Activated naive CD8-positive, alpha-beta T cell treated with anti-CD3 and anti-CD28 coated beads, Interleukin-2, amount 50 U/mL, for 16 hours (primary cell): ENCODE measurements around the gene PDCD11.

Experiments
- DNase-seq: peaks from one replicate; pipeline ENCODE4 v3.0.0-alpha.2; 2020; ENCODE audit warnings: low read depth, low spot score

Gene PDCD11

DNA sequence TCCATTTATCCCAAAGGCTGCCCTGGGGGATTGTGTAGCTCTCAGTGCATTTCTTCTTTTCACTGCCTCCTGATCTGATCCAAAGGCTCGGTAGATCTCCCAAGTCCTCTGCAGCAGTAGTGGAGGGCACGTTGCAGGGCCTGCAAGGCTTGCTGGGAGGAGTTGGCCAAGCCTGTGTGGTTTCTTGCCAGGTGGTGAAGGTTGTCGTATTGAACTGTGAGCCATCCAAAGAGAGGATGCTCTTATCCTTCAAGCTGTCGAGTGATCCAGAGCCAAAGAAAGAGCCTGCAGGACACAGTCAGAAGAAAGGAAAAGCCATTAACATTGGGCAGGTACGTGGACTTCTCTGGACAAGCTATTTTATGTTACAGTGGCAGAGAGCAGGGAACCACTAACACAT is 21.2 kb downstream of the PDCD11 start:
- DNase-seq = no peak

DNA sequence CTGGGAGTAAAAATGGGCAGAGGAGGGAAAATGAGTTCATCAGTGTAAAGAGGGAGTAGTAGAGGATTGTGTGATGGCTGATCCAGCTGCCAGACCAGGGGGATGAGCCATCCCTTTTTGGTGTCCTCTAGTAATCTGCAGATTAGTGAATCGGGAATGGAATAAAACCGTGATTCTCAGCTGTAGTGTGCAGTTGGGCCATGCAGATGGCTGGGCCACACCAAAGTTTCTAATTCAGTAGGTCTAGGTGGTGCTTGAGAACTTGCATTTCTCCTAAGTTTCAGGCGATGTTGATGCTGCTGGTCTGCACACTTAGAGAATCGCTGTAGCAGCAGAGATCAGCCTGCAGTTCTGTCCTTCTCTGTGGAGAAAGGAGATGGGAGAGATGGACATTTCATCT is 22.7 kb downstream of the PDCD11 start:
- DNase-seq = no peak

DNA sequence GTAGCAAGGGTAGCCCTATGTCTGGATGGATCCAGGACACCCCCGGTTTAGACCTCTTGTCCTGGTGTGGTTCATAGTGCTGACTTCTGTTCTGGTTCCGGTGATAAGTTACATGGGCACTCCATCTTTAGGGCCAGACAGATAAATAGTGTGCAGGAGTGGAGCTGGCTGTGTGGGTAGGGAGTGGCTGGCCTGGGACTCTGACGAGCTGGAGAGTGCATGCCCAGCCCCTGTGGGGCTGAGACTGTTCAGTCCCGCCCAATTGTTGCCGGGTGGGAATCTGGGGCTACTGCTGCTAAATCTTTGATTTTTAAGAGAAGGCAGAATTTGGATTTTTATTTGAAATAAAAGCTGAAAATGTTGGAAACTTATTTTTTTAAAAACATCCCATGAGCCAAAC is 27.3 kb downstream of the PDCD11 start:
- no peak for DNase-seq

DNA sequence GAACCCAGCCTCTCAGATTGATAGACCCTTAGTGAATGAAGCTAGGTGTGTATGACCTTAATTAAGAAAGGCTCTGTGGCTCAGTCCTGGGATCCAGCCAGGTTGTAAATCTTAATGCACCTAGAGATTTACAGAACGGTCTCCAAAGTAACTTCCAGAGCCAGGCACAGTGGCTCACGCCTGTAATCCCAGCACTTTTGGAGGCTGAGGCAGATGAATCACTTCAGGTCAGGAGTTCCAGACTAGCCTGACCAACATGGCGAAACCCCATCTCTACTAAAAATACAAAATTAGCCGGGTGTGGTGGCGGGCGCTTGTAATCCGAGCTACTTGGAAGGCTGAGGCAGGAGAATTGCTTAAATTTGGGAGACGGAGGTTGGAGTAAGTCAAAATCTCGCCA is 31.4 kb downstream of the PDCD11 start:
- DNase-seq = no peak

DNA sequence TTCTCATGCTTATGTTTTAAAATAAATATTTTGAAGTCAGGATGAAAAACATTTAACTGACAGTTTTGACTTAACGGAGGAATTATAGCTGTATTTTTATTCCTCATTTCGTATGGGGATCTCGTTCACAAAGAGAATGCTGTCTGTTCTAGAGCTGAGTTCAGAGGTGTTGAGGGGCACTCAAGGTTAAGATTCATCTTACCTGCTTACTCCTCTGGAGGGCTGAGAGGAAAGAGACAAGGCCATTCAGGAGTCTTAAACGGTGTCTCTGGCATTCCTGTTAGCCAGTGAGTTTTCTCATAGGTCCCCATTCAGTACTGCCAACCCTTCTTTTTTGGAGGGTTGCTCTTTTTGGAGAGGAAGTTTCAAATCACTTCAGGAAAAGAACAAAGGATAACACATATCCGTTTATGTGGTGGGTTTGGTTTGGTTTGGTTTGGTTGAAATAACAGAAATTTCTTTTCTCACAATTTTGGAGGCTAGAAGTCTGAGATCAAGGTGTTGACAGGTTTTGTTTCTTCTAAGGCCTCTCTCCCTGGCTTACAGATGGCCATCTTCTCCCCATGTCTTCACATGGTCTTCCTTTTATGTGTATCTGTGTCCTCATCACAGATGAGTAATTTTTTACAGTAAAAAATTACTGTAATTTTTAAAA is 32.7 kb downstream of the PDCD11 start:
- no peak for DNase-seq

DNA sequence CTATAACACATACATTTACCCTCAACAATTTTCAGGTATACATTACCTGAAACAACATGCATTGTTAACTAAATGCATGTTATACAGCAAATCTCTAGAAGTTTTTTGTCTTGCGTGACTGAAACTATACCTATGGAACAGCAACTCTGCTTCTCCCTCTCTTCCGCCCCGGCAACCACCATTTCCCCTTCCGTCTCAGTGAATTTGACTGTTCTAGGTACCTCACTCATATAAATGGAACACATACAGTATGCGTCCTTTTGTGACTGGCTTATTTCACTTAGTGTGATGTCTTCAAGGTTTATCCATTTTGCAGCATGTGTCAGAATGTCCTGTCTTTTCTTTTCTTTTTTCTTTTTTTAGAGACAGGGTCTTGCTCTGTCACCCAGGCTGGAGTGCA is 33.2 kb downstream of the PDCD11 start:
- DNase-seq = no peak

DNA sequence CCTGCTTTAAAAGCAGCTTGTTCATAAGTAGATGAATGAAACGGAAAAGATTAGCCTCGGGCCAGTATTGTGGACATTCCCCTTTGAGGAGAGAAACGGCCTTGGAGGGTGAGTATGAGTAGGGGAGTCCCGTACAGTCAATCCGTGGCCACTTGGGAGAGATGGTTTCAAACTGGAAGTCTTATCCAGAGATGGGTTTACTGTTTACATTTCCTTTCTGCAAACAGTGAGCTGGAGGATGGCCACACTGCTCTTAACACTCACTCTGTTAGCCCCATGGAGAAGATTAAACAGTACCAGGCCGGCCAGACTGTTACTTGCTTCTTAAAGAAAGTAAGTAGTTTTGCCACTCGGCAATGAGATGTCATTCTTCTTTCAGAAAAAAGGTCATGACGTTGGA is 35.5 kb downstream of the PDCD11 start:
- no peak for DNase-seq

DNA sequence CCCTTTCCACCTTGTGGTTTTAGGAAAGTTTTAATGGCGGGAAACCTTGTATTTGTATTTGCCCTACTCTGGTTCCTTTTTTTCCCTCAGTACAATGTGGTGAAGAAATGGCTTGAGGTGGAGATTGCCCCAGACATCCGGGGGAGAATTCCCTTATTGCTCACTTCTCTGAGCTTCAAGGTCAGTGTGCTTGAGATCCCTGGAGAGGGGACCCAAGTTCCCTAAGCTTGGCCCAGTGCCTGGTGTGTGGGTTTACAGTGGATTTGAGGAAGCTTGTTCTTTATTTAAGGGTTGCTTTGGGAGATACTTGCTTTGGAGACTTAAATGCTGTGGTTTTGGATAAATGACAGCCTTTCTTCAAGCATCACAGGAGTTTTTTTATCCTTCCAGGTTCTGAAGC is 37.4 kb downstream of the PDCD11 start:
- DNase-seq = no peak

DNA sequence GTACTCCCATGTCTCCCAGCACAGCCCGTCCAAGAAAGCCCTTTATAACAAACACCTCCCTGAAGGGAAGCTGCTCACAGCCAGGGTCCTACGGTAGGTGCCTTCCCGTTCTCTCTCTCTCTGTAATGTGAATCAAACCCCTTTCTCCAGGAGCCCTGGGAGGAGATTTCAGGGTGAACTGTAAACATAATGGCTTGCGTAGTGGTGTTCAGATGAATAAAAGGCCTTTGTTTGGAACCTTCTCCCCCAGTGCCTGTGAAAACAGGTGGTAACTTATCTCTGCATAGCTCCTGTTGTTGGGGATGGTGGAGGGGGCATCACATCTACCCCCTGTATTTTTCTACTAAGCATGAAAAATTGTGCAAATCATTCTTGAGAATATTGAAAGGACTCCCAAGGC is 43.4 kb downstream of the PDCD11 start:
- no peak for DNase-seq

DNA sequence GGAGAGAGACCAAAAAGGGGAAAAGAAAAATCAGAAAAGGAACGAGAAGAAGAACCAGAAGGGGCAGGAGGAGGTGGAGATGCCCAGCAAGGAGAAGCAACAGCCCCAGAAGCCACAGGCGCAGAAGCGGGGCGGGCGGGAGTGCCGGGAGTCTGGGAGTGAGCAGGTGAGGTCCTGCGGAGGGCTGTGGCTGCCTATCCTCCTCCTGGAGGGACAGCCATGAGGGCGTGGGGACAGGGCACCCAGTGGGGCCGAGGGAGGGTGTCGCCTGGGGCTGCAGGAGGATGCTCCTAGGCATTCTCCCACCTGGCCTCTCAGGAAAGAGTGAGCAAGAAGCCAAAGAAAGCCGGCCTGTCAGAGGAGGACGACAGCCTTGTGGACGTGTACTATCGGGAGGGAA is 44.0 kb downstream of the PDCD11 start:
- no peak for DNase-seq

DNA sequence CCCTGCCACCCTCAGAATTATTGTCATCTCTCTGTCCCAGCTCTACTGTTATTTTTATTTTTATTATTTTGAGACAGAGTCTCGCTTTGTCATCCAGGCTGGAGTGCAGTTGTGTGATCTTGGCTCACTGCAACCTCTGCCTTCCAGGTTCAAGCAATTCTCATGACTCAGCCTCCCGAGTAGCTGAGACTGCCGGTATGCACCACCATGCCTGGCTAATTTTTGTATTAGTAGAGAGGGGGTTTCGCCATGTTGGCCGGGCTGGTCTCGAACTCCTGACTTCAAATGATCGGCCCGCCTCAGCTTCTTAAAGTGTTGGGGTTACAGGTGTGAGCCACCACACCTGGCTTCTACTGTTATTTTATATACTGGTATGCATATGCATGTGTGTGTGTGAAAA is 44.8 kb downstream of the PDCD11 start:
- no peak for DNase-seq

DNA sequence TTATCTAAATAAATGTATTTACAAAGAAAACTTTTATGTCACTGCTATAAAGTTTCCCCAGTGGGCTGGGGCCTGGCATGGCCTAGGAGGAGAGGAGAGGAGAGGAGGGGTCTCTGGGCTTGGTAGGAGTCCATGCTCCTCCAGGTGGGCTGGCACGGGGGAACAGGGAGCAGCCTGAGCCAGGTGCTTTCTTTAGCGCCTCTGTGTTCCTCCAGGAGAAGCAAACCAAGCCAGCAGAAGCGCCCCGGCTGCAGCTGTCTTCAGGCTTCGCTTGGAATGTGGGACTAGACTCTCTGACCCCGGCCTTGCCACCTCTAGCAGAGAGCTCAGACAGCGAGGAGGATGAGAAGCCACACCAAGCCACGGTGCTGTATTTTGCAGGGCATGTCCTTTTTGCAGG is 45.2 kb downstream of the PDCD11 start:
- DNase-seq = no peak

DNA sequence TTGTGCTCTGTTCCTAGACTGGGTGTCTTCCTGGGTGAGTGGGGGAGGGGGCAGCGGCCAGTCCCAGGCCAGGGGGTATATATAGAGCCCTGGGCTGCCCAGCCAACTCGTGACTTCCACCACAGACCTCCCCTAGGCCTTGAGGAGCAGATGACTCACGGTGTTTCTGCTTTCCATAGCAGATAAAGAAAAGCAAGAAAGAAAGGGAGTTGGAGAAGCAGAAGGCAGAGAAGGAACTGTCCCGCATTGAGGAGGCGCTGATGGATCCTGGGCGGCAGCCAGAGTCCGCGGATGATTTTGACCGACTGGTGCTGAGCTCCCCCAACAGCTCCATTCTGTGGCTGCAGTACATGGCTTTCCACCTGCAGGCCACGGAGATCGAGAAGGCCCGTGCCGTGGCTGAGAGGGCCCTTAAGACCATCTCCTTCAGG is 45.6 kb downstream of the PDCD11 start:
- DNase-seq = no peak

DNA sequence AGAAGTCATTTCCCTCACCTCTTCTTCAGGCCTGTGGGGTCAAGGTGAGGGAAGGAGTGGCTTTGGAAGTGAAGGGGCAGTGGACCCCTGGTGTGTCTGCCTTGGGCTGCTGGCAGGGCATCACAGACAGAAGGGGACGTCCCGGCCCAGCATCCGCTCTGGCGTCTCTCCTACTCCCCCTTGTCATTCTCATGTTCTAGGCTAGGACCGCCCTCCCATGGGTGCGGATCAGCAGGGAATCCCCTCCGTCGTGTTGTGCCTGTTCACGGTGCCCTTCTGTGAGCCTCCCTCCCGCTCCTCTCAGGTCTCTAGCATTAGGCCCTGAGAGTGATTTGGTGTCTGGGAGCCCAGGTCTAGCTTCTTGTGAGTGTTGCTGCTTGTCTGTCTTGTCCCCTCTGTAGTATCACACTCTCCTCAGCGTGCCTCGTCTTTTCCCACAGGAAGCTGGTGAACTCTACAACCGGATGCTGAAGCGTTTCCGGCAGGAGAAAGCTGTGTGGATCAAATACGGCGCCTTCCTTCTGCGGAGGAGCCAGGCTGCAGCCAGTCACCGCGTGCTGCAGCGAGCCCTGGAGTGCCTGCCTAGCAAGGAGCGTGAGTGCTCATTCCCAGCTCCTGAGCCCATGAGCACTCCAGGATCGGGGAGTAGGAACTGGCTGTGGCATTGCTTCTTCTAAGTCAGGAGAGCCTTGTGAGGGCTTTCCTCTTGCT is 47.2 kb downstream of the PDCD11 start:
- DNase-seq = no peak

DNA sequence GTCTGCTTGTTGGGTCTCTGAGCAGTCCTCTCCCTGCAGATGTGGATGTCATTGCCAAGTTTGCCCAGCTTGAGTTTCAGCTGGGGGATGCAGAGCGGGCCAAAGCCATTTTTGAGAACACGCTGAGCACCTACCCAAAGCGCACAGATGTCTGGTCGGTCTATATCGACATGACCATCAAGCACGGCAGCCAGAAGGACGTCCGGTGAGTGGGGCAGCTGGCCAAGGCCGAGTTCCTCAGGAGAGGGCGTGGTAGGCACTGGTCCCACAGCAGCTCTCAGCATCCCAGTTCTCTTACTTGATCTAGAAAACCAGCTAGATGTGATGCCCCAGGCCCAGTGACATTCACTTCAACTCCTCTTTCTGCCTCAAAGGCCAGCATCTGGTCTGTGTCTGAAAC is 48.1 kb downstream of the PDCD11 start:
- no peak for DNase-seq

DNA sequence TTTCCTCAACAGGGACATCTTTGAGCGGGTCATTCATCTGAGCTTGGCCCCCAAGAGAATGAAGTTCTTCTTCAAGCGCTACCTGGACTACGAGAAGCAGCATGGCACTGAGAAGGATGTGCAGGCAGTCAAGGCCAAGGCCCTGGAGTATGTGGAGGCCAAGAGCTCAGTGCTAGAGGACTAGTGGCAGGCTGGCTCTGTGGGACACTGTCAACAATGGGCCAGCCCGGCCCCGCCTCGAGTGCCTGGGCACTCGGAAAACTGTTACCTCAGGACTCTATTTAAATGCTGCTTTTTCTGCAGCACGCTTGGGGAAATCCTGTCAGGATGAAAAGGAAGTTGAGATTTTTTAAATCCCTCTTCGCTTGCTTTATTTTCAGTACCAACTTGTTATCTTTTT is 48.9 kb downstream of the PDCD11 start:
- DNase-seq = no peak

DNA sequence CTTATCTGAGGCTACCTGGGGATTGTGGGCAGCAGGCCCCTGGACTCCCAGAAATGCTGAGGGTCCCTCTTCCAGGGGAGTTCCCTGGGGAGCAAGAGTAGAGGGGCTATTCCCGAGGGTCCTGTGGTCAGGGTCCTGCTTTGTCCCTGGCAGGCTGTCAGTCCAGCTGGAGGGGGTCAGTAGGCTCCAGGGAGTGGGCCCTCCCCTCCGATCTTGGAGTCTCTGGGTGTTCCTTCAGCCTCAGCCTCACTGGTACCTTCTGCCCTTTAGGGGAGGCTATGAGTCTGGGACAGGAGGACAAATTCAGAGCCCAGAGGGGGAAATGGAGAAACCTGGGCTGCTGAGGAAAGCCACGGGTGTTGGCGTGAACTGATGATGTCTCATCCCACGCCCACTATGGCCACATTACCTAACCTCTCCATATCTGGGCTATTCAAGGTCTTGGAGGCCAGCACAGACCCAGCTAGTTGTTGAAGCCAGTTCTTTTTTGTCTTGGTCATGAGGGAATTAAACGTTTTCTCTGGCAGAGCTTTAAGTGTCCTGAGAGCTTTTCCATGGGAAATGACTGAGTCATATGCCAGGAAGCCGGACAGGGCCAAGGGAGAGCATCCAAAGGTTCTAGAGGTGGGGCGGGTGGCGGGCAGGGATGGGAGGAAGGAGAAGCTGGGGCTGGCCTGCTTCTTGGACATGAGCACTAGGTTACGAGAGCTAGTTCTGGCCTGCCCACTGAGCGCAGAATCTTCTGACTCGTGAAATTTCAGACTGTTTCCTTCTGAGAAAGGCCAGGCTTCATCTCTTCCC is 49.5 kb downstream of the PDCD11 start:
- DNase-seq = no peak

DNA sequence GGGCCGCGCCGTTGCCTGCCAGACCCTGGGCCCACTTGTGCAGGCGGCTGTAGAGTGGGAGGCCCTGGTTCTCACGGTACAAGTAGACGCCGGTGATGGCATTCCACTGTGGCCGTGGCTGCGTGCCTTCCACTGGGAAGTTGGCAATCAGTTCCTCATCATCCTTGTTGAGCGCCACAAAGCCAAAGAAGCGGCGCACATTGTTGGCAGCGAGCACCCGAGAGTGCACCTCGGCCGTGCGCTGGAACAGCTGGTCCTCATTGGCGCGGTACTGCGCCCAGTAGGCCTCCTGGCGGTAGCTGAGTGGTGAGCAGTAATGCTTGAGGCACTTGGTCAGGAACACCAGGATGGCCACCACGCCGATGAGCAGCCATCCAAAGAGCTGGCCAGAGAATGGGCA is 50.8 kb downstream of the PDCD11 start:
- no peak for DNase-seq

DNA sequence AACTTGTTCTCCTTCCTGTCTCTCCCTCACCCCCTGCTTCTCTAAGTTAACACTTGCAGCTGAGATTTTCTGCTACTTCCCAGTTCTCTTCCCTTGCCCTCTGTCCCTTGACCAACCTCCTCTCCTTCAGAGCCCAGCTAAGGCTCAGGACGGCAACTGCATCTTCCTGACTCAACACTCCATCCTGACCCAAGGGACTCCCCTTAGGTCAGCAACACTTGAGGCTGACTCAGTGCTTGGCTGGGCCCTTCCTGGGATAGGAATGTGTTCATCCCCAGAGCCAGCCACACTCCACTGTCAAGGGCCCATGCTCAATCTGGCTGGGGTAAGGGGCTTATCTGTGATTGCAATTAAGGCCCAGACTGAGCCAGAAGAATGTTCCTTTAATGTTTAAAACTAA is 52.3 kb downstream of the PDCD11 start:
- no peak for DNase-seq

DNA sequence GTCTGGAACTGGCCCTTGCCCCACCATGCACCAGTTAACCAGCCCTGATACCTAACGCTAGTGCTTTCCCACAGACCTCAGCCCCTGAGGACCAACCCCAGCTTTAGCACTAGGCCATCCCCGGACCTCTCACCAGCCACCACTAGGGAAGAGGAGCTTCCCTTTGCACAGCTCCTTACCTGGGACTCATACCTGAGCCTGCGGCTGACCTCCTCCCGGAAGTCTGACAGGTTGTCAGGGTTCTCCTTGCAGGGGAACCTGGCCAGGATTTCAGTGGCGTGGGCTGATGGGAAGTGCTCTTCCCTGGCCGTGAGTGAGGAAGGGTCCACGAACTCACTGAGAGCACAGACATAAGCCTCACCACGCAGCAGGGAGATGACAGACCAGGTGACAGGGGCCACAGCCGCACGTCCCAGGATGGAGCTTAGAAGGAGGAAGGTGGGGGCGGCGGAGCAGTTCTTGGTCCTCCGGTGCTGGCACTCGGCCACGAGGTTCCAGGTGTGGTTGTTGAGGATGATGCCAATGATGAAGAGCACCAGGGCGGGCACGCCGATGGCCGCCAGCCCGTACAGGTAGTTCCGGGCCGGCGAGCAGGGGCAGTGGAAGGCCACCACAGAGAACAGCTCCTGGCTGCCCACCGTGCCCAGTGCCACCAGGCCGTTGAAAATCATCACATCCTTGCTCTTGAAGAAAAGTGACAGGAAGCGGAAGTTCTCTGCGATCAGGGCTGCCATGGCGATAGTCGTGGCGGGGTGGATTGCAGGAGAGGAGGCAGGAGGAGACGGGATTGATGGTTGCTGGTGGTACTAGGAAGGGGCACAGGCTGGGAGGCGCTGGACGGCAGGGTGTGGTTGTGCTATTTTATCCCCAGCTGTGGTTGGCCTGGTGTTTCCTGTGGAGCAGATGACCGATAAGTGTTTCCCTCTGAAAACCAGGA is 53.0 kb downstream of the PDCD11 start:
- DNase-seq = no peak

DNA sequence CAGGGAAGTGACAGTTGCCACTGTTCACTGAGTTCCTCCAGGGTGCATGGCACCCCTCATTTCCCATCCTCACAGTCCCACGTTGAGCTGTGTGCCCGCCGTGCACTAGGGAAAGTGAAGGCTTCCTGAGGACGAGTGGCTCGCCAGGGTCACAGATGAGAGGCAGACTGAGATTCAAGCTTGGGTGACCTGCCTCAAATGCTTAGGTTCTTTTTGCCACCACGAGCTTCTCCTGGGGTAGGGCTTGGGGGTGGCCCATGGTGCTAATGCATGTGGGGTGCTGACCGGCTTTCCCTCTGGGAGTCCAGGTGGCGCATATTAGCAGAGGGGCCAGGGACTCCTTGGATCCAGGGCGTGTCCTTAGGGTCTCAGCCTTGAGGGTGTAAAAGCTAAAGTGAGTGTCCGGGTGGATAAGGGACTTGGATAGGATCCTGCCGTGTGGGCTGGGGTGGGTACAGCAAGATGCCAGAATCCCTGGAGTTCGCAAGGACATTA is 53.8 kb downstream of the PDCD11 start:
- DNase-seq = no peak
